Psoas muscle (tissue), 8 donors: ENCODE data around the gene FBXL22. TPM values are rescaled to one million over a fixed set of nuclear protein-coding genes. Genes with fewer than 3 reads are reported as not detected.

Source experiments
- ATAC-seq, 4 donors: fragments of 200-7000 bp; cut with Tn5 transposase; one replicate each; pipeline ENCODE4 v1.9.1; 2020; ENCODE audit warnings: moderate library complexity in 3 of 4, mild to moderate bottlenecking in 2 of 4
- DNase-seq, 2 donors: peaks; one replicate each; pipeline ENCODE4 v3.0.0-alpha.2; 2020
- H3K27ac ChIP-seq: fragments of 200-600 bp; one replicate; pipeline ENCODE4 v1.8.0; 2022
- H3K27me3 ChIP-seq, 3 donors: fragments of 200-600 bp in 1 of 3; one replicate each; pipeline versions ENCODE4 v1.6.1 to v1.8.0; 2013 to 2022; ENCODE audit warnings: low read length in 2 of 3, mild to moderate bottlenecking in 2 of 3, moderate library complexity in 1 of 3; ENCODE audit not compliant: insufficient read depth in 3 of 3
- H3K36me3 ChIP-seq, 2 donors: fragments of 200-600 bp in 1 of 2; one replicate each; pipeline versions ENCODE4 v1.6.1 to v1.8.0; 2013 to 2022; ENCODE audit warnings: low read depth in 1 of 2, mild to moderate bottlenecking in 1 of 2, moderate library complexity in 1 of 2; ENCODE audit not compliant: insufficient read depth in 1 of 2
- H3K4me1 ChIP-seq: fragments of 200-600 bp; one replicate; pipeline ENCODE4 v1.8.0; 2022
- H3K4me3 ChIP-seq: fragments of 200-600 bp; one replicate; pipeline ENCODE4 v1.8.0; 2022; ENCODE audit warnings: mild to moderate bottlenecking
- H3K9me3 ChIP-seq: fragments of 200-600 bp; one replicate; pipeline ENCODE4 v1.8.0; 2022
- CTCF ChIP-seq: fragments of 200-600 bp; IDR thresholded peaks from one replicate; pipeline ENCODE4 v1.8.0; 2022; ENCODE audit warnings: antibody characterized with exemption
- WGBS, 3 donors: extraction: QIAGEN DNeasy Blood & Tissue Kit; methylation state at CpG; one replicate each; pipeline versions ENCODE4 v1.1.6 to v1.1.7; 2013; 5-methylcytosine and 5-hydroxymethylcytosine counted together
- intact Hi-C, 2 donors: fragments of 100-400 bp; cut with DNase I; formaldehyde crosslinking; loops; one replicate each; pipeline versions ENCODE4 v1.11.0 to v1.14.2; 2022
- polyA plus RNA-seq, 3 donors: library from polyadenylated mRNA; stranded (reverse); fragments of 200-250 nt; gene quantifications; one replicate each; pipeline ENCODE4 v1.2.3, GENCODE V29; 2013
- total RNA-seq, 4 donors: library from RNA; stranded (reverse); fragmentation: NEBNext Ultra II Directional in 2 of 4; extraction: Animal tissue kit (Norgen Biotek cat#: 25700) in 2 of 4; gene quantifications; one replicate each; pipeline versions ENCODE4 v1.2.1 to v1.2.4, GENCODE V29; 2021 to 2023
- donor health status: healthy with polysubstance abuse.
- donor health status: DM: no; HTN: no; CAD: no; lungs with moderate emphysema.
- donor health status: Bipolar disorder and iron deficiency.
- donor health status: healthy.
- donor health status: DM: yes; HTN: yes; CAD: no.
- donor health status: DM: no; HTN: no; CAD: no.
- donor health status: DM: no; HTN: no; CAD: no.
- donor health status: DM: yes; HTN: yes; CAD: no.

The FBXL22 gene
- total and polyA plus RNA-seq, 7 donors, result 0.17 to 6.6 (median 0.37) TPM

- H3K27ac ChIP-seq, result peak overlapping the region; percentile 90
- peaks cover 47% of the 10 kb centered on the region for H3K4me1 ChIP-seq
- DNase-seq (no peak), ATAC-seq (no peak)
- no peaks in the 10 kb centered on the region for H3K27me3 ChIP-seq
- intact Hi-C loops, result loop anchor here (5.0 kb wide), 3 partner anchors 88 to 128 kb away; partner anchors contain the start of gene USP3 (in 1 of the 2)
- H3K4me3 ChIP-seq, result no peak overlapping the region
- peaks cover 4 to 30% of the 10 kb centered on the region in 2 donors for H3K36me3 ChIP-seq
- no peak for TF ChIP-seq CTCF
- WGBS, 3 donors, result 73 to 80% (median 76%) methylated on average over 1 of the region's 1 CpG
- H3K9me3 ChIP-seq, result no peaks in the 10 kb centered on the region
Measured at GRCh38 chr15:63595688-63596087, 1.5 kb upstream of the FBXL22 start.

GRCh38 chr15:63596676-63597037 lies 530 bp upstream of the FBXL22 start:
- Histone ChIP-seq H3K36me3 (peaks cover under 1 to 20% of the 10 kb centered on the region in 2 donors), H3K27ac (peak overlapping the region; percentile 90), H3K4me1 (peaks cover 49% of the 10 kb centered on the region), H3K27me3 (no peaks in the 10 kb centered on the region), H3K4me3 (peak overlapping the region; percentile 90), H3K9me3 (no peaks in the 10 kb centered on the region)
- ATAC-seq (no peak), DNase-seq (no peak)
- WGBS, 3 donors, result 18 to 28% (median 23%) methylated on average over 2 of the region's 2 CpGs
- intact Hi-C loops, result loop anchor here (5.0 kb wide), 3 partner anchors 89 to 129 kb away; partner anchors contain the start of gene USP3 (in 1 of the 2)
- TF ChIP-seq CTCF, result no peak

GRCh38 chr15:63597821-63598220 lies 634 bp downstream of the FBXL22 start:
- no peak for ATAC-seq
- intact Hi-C loops, result loop anchor here (5.0 kb wide), 3 partner anchors 91 to 131 kb away; partner anchors contain the start of gene USP3 (in 1 of the 2)
- no peaks in the 10 kb centered on the region for H3K9me3 ChIP-seq
- no peaks in the 10 kb centered on the region for H3K27me3 ChIP-seq
- no peak for TF ChIP-seq CTCF
- peak overlapping the region; percentile 90 for H3K4me3 ChIP-seq
- WGBS, 3 donors, result 65 to 80% (median 69%) methylated on average over 6 of the region's 6 CpGs
- peaks cover 52% of the 10 kb centered on the region for H3K4me1 ChIP-seq
- no peak for DNase-seq
- peak overlapping the region; percentile 90 for H3K27ac ChIP-seq
- H3K36me3 ChIP-seq, result peaks cover 0 to 11% of the 10 kb centered on the region in 2 donors

- no peaks in the 10 kb centered on the region for H3K27me3 ChIP-seq
- intact Hi-C loops, result loop anchor here (1.0 to 5.0 kb wide), 4 partner anchors 91 to 131 kb away; partner anchors contain the start of gene USP3 (in 1 of the 2)
- peaks cover 0 to 2% of the 10 kb centered on the region in 2 donors for H3K36me3 ChIP-seq
- DNase-seq (no peak), ATAC-seq (no peak)
- WGBS, 3 donors, result 35 to 42% (median 42%) methylated on average over 12 of the region's 12 CpGs
- H3K9me3 ChIP-seq, result no peaks in the 10 kb centered on the region
- peak overlapping the region; percentile 90 for H3K4me3 ChIP-seq
- H3K27ac ChIP-seq, result peak overlapping the region; percentile 90
- H3K4me1 ChIP-seq, result peaks cover 52% of the 10 kb centered on the region
- TF ChIP-seq CTCF, result no peak
Measured at GRCh38 chr15:63598473-63599400, 1.6 kb downstream of the FBXL22 start.
